ENCODE measurements around the gene SLC7A6.

Gene SLC7A6

GRCh38 chr16:68230956-68231355 lies 33.4 kb upstream of the SLC7A6 start:
- TF ChIP-seq POLR2A (IDR thresholded peaks at IDR 0.05; ENCODE audit: low read length) (no peak), GATA1 (IDR thresholded peaks at IDR 0.05; ENCODE audit: low read depth, low read length) (no peak)
- no peak for DNase-seq

GRCh38 chr16:68231384-68232136 lies 32.8 kb upstream of the SLC7A6 start:
- TF ChIP-seq POLR2A (IDR thresholded peaks at IDR 0.05; ENCODE audit: low read length) (no peak), GATA1 (IDR thresholded peaks at IDR 0.05; ENCODE audit: low read depth, low read length) (no peak)
- DNase-seq = no peak

DNA sequence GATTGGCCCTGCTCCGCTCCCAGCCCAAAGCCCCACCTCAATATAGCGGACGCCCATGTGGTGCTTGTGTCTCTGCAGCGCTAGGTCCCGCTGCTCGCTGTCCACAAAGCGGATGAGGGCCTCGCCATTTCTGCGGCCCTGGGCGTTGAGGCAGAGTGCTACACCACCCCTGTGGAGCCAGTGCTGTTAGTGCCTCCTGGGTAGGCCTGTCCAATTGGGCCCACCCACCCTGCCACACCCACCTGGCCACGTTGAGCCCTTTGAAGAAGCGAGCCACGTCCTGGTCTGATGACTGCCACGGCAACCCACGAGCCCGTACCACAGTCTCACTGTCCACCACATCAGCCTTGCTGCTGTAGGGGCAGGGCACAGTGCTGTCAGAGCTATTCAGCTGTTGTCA lies 32.0 kb upstream of the SLC7A6 start:
- peak in 1 of 2 experiments; percentile 20 for DNase-seq
- no peak for TF ChIP-seq GATA1 (IDR thresholded peaks at IDR 0.05; ENCODE audit: low read depth, low read length)
- TF ChIP-seq POLR2A (IDR thresholded peaks at IDR 0.05; ENCODE audit: low read length) = no peak

DNA sequence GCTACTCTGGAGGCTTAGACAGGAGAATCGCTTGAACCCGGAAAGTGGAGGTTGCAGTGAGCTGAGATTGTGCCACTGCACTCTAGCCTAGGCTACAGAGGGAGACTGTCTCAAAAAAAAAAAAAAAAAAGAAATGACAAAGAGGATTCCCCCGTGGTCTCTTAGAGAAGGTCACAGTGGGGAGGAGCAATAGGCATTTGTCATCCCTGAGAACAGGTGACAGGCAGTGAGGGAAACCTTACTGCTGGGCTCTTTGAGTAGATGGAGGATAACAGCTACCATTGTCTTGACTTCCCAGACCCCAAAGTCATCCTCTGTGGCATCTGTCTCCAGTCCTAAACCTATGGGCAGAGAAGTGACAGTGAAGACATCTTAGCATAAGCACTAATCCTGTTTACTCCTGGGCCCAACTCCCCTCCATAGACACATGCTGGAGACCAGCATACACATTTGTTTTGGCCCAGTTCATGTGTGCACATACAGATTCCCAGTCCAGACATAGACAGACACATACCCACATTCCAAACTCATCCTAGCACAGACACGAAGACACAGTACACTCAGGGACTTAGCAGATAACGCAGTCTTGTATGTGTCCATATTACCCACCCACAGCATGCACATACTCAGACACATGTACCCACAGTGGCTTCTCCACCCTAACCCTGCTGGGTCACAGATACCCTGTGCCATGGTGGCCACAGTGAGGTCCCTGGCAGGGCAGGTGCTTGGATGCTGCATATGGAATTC lies 31.1 kb upstream of the SLC7A6 start:
- DNase-seq = no peak
- no peak for TF ChIP-seq POLR2A (IDR thresholded peaks at IDR 0.05; ENCODE audit: low read length)

GRCh38 chr16:68233835-68234187 lies 30.5 kb upstream of the SLC7A6 start:
- TF ChIP-seq POLR2A (IDR thresholded peaks at IDR 0.05; ENCODE audit: low read length) = no peak
- no peak for TF ChIP-seq GATA1 (IDR thresholded peaks at IDR 0.05; ENCODE audit: low read depth, low read length)
- DNase-seq = no peak

DNA sequence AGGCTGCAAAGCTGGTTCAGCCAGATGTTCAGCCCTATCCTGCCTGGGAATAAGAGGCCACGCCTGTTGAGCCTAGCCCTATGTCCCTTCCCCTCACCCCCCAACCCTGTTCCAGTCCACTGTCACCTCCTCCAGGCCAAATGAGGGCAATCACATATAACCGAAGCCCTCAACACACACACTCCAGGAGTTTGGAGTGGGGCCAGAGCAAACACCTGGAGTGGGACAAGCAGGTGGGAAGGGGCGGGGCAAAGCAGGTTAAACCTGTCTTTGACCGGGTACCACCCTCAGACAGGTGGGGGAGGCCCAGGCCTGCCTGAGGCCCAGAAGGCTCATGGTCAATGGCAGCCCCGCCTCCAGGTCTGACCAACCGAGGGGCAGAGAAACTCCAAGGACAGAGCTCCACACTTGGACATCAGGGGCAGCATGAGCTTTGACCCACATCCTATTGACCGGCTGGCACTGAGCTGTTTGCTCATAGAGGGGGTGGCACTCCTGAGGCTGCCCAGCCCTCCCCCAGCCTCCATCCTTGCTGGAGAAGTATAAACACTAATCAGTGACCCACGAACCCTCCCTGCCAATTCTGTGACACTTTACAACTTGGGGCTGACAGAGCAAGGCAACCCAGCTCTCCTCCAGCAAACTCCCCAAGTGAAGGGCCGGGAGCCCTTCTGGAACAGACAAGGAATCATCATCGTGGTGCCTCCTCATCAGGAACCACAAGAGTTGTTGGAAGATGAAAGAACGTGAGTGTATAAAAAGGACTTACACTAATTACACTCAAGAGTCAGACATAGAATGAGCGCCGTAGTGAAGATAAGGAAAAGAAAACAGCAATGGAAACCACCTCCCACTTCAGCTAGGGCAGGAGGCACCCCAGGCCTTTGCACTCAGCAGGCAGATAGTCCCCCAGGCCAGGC lies 29.9 kb upstream of the SLC7A6 start:
- DNase-seq = peak; percentile 27 to 29
- no peak for TF ChIP-seq GATA1 (IDR thresholded peaks at IDR 0.05; ENCODE audit: low read depth, low read length)
- TF ChIP-seq POLR2A (IDR thresholded peaks at IDR 0.05; ENCODE audit: low read length) = no peak

DNA sequence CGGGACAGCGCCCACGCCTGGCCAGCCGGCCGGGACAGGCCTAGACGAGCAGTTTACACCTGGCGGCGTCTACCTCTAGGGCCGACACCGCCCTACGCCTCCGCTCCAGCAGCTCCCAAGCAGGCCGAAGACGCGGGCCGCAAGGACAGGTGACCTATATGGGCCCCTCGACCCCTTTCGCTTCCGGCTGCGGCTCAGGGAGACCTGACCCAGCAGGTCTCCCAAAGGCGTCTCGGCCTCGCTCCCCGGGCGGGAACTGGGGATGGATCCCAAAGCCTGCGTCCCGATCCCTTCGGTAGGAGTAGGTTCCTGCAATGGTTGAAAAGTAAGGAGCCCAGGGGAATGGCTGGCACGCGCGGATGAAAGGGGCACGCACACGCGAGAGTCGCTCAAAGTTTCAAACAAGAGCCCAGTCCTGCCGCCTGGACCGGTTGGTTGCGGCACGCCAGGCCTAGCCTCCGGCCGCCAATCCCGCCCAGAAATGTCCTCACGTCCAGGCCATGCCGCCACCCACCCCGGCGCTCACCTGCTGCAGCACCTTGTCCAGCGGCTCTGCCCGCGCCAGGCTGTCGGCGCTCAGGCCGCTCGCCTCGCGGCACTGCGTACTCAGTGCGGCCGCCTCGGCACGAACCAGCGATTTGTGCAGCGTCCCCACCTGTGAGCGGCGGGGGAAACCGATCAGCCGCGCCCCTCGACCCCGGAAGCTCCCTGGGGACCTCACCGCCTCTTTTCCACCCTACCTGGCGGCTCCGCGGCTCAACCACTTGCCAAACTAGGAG lies 29.0 kb upstream of the SLC7A6 start:
- no peak for DNase-seq
- no peak for TF ChIP-seq POLR2A (IDR thresholded peaks at IDR 0.05; ENCODE audit: low read length)
- TF ChIP-seq GATA1 (IDR thresholded peaks at IDR 0.05; ENCODE audit: low read depth, low read length) = no peak

DNA sequence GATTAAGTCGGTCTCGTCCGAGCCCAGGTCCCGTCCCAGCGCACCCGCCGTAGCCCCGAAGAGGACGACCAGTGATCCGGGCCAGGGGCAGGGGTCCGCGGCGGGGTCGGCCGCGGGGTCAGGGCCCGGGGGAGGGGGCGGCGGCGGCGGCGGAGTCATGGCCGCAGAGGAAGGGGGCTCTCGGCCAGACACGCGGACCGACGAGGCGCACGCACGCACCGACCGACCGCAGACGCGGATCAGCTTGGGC lies 28.5 kb upstream of the SLC7A6 start, which contains the start of gene ESRP2:
TSS of gene ESRP2 (minus strand) at position 241 of the 250 bp plus-strand sequence. CDS start at position 159, 82 bp downstream.
- DNase-seq = no peak
- TF ChIP-seq GATA1 (IDR thresholded peaks at IDR 0.05; ENCODE audit: low read depth, low read length) (no peak), POLR2A (IDR thresholded peaks at IDR 0.05; ENCODE audit: low read length) (no peak)

DNA sequence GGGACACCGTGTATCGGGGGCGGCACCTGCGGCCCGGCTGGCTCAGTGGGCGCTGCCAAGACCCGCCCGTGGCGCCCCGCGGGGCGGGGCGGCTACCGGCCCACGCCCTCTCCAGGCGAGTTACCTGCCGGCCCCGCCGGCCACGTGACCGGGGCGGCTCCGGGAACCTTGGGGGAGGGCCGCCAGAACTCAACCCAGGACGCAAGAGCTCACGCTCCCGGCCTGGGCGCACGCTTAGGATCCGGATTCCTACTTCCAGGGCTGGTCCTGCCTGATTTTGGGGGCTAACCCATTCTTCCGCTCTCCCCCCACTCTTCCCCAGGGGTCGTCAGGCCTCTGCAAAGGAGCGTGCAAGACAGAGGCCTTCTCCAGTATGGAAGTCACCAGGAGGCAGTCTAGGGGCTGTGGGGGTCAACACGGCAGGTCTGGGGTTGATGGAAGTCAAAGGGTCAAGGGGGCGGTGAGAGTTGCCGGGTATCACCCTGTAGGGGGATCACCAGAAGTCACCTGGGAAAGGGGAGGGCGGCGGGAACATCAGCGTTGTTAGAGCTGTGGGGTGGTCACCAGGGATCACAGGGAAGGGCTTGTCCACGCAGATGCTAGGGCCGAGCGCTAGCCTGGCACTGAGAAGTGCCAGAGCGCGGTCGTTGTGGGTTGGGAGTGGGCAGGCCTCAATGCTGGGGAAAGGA lies 28.0 kb upstream of the SLC7A6 start:
- TF ChIP-seq GATA1 (IDR thresholded peaks at IDR 0.05; ENCODE audit: low read depth, low read length) = no peak
- no peak for TF ChIP-seq POLR2A (IDR thresholded peaks at IDR 0.05; ENCODE audit: low read length)
- peak; percentile 76 to 79 for DNase-seq

- no peak for TF ChIP-seq POLR2A (IDR thresholded peaks at IDR 0.05; ENCODE audit: low read length)
- no peak for TF ChIP-seq GATA1 (IDR thresholded peaks at IDR 0.05; ENCODE audit: low read depth, low read length)
- DNase-seq = peak; percentile 49 to 55
Measured at GRCh38 chr16:68236826-68237242, 27.5 kb upstream of the SLC7A6 start.

- peak; percentile 88 for TF ChIP-seq POLR2A (IDR thresholded peaks at IDR 0.05; ENCODE audit: low read length)
- TF ChIP-seq GATA1 (IDR thresholded peaks at IDR 0.05; ENCODE audit: low read depth, low read length) = peak; percentile 39
Measured at GRCh38 chr16:68237243-68238028, 26.9 kb upstream of the SLC7A6 start.

GRCh38 chr16:68238029-68238345 lies 26.3 kb upstream of the SLC7A6 start:
- TF ChIP-seq POLR2A (IDR thresholded peaks at IDR 0.05; ENCODE audit: low read length) (peak; percentile 67), GATA1 (IDR thresholded peaks at IDR 0.05; ENCODE audit: low read depth, low read length) (no peak)
- DNase-seq = no peak

More at GRCh38 chr16:68237243-68238028, 26.9 kb upstream of the SLC7A6 start:
- DNase-seq = peak; percentile 98

Data from erythroblast (primary cell).